Measurements from ENCODE around the gene ZNHIT1. TPM values are rescaled to one million over a fixed set of nuclear protein-coding genes. Genes with fewer than 3 reads are reported as not detected.

Gene ZNHIT1
- total and polyA plus RNA-seq, 10 donors, result 47.3 to 127 (median 68.0) TPM

- DNase-seq, result no peak
- Histone ChIP-seq H3K27ac (no peak overlapping the region), H3K27me3 (replicated peaks in 1 of 7) (no peaks in the 10 kb centered on the region), H3K9me3 (no peaks in the 10 kb centered on the region), H3K4me1 (peaks cover 0 to 26% (median 6%) of the 10 kb centered on the region in 6 donors), H3K4me3 (no peak overlapping the region), H3K36me3 (peaks cover 8 to 98% (median 48%) of the 10 kb centered on the region in 6 donors)
- TF ChIP-seq POLR2A (IDR thresholded peaks at IDR 0.05), result no peak
- TF ChIP-seq, protein P1, sequence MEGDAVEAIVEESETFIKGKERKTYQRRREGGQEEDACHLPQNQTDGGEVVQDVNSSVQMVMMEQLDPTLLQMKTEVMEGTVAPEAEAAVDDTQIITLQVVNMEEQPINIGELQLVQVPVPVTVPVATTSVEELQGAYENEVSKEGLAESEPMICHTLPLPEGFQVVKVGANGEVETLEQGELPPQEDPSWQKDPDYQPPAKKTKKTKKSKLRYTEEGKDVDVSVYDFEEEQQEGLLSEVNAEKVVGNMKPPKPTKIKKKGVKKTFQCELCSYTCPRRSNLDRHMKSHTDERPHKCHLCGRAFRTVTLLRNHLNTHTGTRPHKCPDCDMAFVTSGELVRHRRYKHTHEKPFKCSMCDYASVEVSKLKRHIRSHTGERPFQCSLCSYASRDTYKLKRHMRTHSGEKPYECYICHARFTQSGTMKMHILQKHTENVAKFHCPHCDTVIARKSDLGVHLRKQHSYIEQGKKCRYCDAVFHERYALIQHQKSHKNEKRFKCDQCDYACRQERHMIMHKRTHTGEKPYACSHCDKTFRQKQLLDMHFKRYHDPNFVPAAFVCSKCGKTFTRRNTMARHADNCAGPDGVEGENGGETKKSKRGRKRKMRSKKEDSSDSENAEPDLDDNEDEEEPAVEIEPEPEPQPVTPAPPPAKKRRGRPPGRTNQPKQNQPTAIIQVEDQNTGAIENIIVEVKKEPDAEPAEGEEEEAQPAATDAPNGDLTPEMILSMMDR (IDR thresholded peaks at IDR 0.05 in 8 of 11, conservative IDR thresholded peaks at IDR 0.05 in 3 of 11), result no peak
- no peak for TF ChIP-seq POLR2AphosphoS5 (IDR thresholded peaks at IDR 0.05)
- intact Hi-C loops (cut with DNase I; ENCODE audit: low total_unique reads), result no loop called here
- WGBS, 5 donors, result 91 to 97% (median 95%) methylated on average over 6 of the region's 6 CpGs
These were observed 7.7 kb downstream of the ZNHIT1 start for GRCh38 chr7:101225650-101226049.

DNA sequence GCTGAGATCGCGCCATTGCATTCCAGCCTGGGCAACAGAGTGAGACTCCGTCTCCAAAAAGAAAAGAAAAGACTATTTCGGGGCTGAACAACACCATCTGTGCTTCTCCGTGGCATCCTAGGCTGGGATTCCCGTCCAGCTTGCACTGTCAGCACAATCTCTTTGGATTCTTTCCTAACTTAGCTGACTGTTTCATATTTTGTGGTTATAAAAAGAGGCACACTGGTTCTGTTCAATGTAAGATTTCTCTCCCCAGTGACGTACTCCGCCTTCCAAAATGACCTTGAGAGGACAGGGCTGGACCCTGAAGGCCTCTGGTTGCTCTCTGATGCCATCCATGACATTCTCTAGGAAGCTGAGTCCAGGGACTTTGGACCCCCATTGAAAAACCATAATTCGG is 8.8 kb downstream of the ZNHIT1 start:
- TF ChIP-seq POLR2AphosphoS5 (IDR thresholded peaks at IDR 0.05) (no peak), POLR2A (IDR thresholded peaks at IDR 0.05) (no peak)
- TF ChIP-seq, protein P1 (IDR thresholded peaks at IDR 0.05 in 8 of 11, conservative IDR thresholded peaks at IDR 0.05 in 3 of 11), result no peak
- Histone ChIP-seq H3K36me3 (peaks cover 8 to 98% (median 48%) of the 10 kb centered on the region in 6 donors), H3K9me3 (no peaks in the 10 kb centered on the region), H3K4me3 (no peak overlapping the region), H3K4me1 (peaks cover 0 to 26% (median 7%) of the 10 kb centered on the region in 6 donors), H3K27me3 (replicated peaks in 1 of 7) (no peaks in the 10 kb centered on the region), H3K27ac (no peak overlapping the region)
- WGBS, 5 donors, result 84 to 93% (median 93%) methylated on average over 9 of the region's 9 CpGs
- no peak for DNase-seq
- intact Hi-C loops (cut with DNase I; ENCODE audit: low total_unique reads), result no loop called here

GRCh38 chr7:101231644-101232043 is 13.7 kb downstream of the ZNHIT1 start:
- intact Hi-C loops (cut with DNase I; ENCODE audit: low total_unique reads), result no loop called here
- H3K4me3 ChIP-seq, result peak overlapping the region in 2 of 8 donors; percentile 31 to 45
- TF ChIP-seq POLR2AphosphoS5 (IDR thresholded peaks at IDR 0.05) (no peak), POLR2A (IDR thresholded peaks at IDR 0.05) (no peak)
- TF ChIP-seq, protein P1 (IDR thresholded peaks at IDR 0.05 in 8 of 11, conservative IDR thresholded peaks at IDR 0.05 in 3 of 11), result no peak
- H3K36me3 ChIP-seq, result peaks cover 0 to 85% (median 13%) of the 10 kb centered on the region in 6 donors
- H3K27me3 ChIP-seq (replicated peaks in 1 of 7), result no peaks in the 10 kb centered on the region
- peak overlapping the region in 5 of 8 donors; percentile 23 to 60 (median 49) for H3K27ac ChIP-seq
- WGBS, 5 donors, result 70 to 91% (median 83%) methylated on average over 6 to 7 of the region's 7 CpGs
- no peak for DNase-seq
- no peaks in the 10 kb centered on the region for H3K9me3 ChIP-seq
- H3K4me1 ChIP-seq, result peaks cover 0 to 48% (median 23%) of the 10 kb centered on the region in 6 donors

- H3K27me3 ChIP-seq (replicated peaks in 1 of 7), result no peaks in the 10 kb centered on the region
- H3K36me3 ChIP-seq, result peaks cover 0 to 85% (median 15%) of the 10 kb centered on the region in 6 donors
- intact Hi-C loops (cut with DNase I; ENCODE audit: low total_unique reads), result no loop called here
- H3K27ac ChIP-seq, result peak overlapping the region in 5 of 8 donors; percentile 23 to 60 (median 49)
- no peaks in the 10 kb centered on the region for H3K9me3 ChIP-seq
- peak in 2 of 3 donors; percentile 53 to 72 for TF ChIP-seq POLR2AphosphoS5 (IDR thresholded peaks at IDR 0.05)
- TF ChIP-seq POLR2A (IDR thresholded peaks at IDR 0.05), result no peak
- TF ChIP-seq, protein P1 (IDR thresholded peaks at IDR 0.05 in 8 of 11, conservative IDR thresholded peaks at IDR 0.05 in 3 of 11), result no peak
- H3K4me1 ChIP-seq, result peaks cover 0 to 55% (median 26%) of the 10 kb centered on the region in 6 donors
- peak; percentile 71 for DNase-seq
- WGBS, 5 donors, result 58 to 80% (median 70%) methylated on average over 30 to 52 of the region's 52 CpGs
- H3K4me3 ChIP-seq, result peak overlapping the region in 4 of 8 donors; percentile 7 to 45 (median 23)
These were observed 14.3 kb downstream of the ZNHIT1 start for GRCh38 chr7:101232141-101232850.

All from spleen (tissue), 11 donors.